Measurements from ENCODE around the gene PPP1R16B.

PPP1R16B gene

GRCh38 chr20:38880952-38881735 lies 75.6 kb downstream of the PPP1R16B start:
- DNase-seq, result no peak

- no peak for DNase-seq
Measured at GRCh38 chr20:38881806-38882440, 76.4 kb downstream of the PPP1R16B start.

GRCh38 chr20:38882600-38882999 lies 77.1 kb downstream of the PPP1R16B start:
- no peak for DNase-seq

- DNase-seq, result no peak
Measured at GRCh38 chr20:38883081-38883980, 77.8 kb downstream of the PPP1R16B start.

- DNase-seq, result no peak
Measured at GRCh38 chr20:38883981-38884733, 78.7 kb downstream of the PPP1R16B start.

GRCh38 chr20:38885357-38885756 lies 79.9 kb downstream of the PPP1R16B start:
- DNase-seq, result no peak

- no peak for DNase-seq
Measured at GRCh38 chr20:38888059-38888831, 82.7 kb downstream of the PPP1R16B start.

GRCh38 chr20:38889050-38889449 lies 83.6 kb downstream of the PPP1R16B start:
- DNase-seq, result no peak

GRCh38 chr20:38889792-38890496 lies 84.4 kb downstream of the PPP1R16B start:
- DNase-seq, result no peak

GRCh38 chr20:38890497-38890818 lies 85.0 kb downstream of the PPP1R16B start:
- no peak for DNase-seq

GRCh38 chr20:38892091-38892981 lies 86.8 kb downstream of the PPP1R16B start:
- no peak for DNase-seq

GRCh38 chr20:38893056-38893564 lies 87.6 kb downstream of the PPP1R16B start:
- no peak for DNase-seq

- peak; percentile 46 for DNase-seq
Measured at GRCh38 chr20:38893565-38894090, 88.1 kb downstream of the PPP1R16B start.

GRCh38 chr20:38894091-38894847 lies 88.8 kb downstream of the PPP1R16B start:
- no peak for DNase-seq

- no peak for DNase-seq
Measured at GRCh38 chr20:38895098-38895949, 89.8 kb downstream of the PPP1R16B start.

GRCh38 chr20:38896009-38896594 lies 90.6 kb downstream of the PPP1R16B start:
- DNase-seq, result no peak

GRCh38 chr20:38897267-38897666 lies 91.8 kb downstream of the PPP1R16B start:
- DNase-seq, result no peak

GRCh38 chr20:38900606-38901005 lies 95.1 kb downstream of the PPP1R16B start:
- DNase-seq, result no peak

Measured in NCI-H774 (cell line).